ENCODE data around the gene VPS18. TPM values are rescaled to one million over a fixed set of nuclear protein-coding genes. Genes with fewer than 3 reads are reported as not detected.

Gene VPS18
- total RNA-seq, 1 experiment from 2014 or later: 23.8 TPM

- intact Hi-C loops (cut with micrococcal nuclease; ENCODE audit: unreplicated experiment): no loop called here
- H3K27me3 ChIP-seq (replicated peaks; ENCODE audit: insufficient read depth, low read depth, low read length, poor library complexity): no peaks in the 10 kb centered on the region
- BruUV-seq (replicated peaks): no TSS peak
- ChIA-PET POLR2A (ENCODE audit: low non-redundant PET) (no interaction called here), CTCF (interaction anchor here (0.6 kb wide), 1 partner anchor 210 kb away, joined by 4 read pairs; no protein-coding TSS in a partner anchor)
- no peaks in the 10 kb centered on the region for H3K36me3 ChIP-seq (ENCODE audit: insufficient read depth, low read length, poor library complexity, severe bottlenecking)
- TF ChIP-seq EZH2 (IDR thresholded peaks at IDR 0.05; ENCODE audit: borderline replicate concordance, low read depth, low read length, poor library complexity, severe bottlenecking): no peak
- no peak for TF ChIP-seq CTCF (conservative IDR thresholded peaks at IDR 0.05; ENCODE audit: low read depth, low read length)
- H3K27ac ChIP-seq (ENCODE audit: low read depth, low read length, poor library complexity, severe bottlenecking): no peak overlapping the region
- no peak for DNase-seq (ENCODE audit: low spot score)
- H3K9me3 ChIP-seq (ENCODE audit: low read depth, low read length, poor library complexity, severe bottlenecking): no peaks in the 10 kb centered on the region
- H3K4me3 ChIP-seq (ENCODE audit: low read depth, low read length, poor library complexity, severe bottlenecking): no peak overlapping the region
- no peaks in the 10 kb centered on the region for H3K4me1 ChIP-seq (ENCODE audit: insufficient read depth, low read length, poor library complexity, severe bottlenecking)
Measured at GRCh38 chr15:40889112-40889511, 5.1 kb upstream of the VPS18 start.

- Histone ChIP-seq H3K27me3 (replicated peaks; ENCODE audit: insufficient read depth, low read depth, low read length, poor library complexity) (no peaks in the 10 kb centered on the region), H3K4me3 (ENCODE audit: low read depth, low read length, poor library complexity, severe bottlenecking) (no peak overlapping the region), H3K27ac (ENCODE audit: low read depth, low read length, poor library complexity, severe bottlenecking) (no peak overlapping the region), H3K9me3 (ENCODE audit: low read depth, low read length, poor library complexity, severe bottlenecking) (no peaks in the 10 kb centered on the region), H3K36me3 (ENCODE audit: insufficient read depth, low read length, poor library complexity, severe bottlenecking) (no peaks in the 10 kb centered on the region), H3K4me1 (ENCODE audit: insufficient read depth, low read length, poor library complexity, severe bottlenecking) (peaks cover 6% of the 10 kb centered on the region)
- intact Hi-C loops (cut with micrococcal nuclease; ENCODE audit: unreplicated experiment): no loop called here
- no peak for DNase-seq (ENCODE audit: low spot score)
- POLR2A ChIA-PET (ENCODE audit: low non-redundant PET): no interaction called here
- CTCF ChIA-PET: interaction anchor here (1.3 to 2.7 kb wide), 2 partner anchors 17 to 33 kb away, joined by 8 to 33 read pairs; partner anchors contain the start of gene RHOV
- BruUV-seq (replicated peaks): no TSS peak
- TF ChIP-seq CTCF (conservative IDR thresholded peaks at IDR 0.05; ENCODE audit: low read depth, low read length): no peak
- no peak for TF ChIP-seq EZH2 (IDR thresholded peaks at IDR 0.05; ENCODE audit: borderline replicate concordance, low read depth, low read length, poor library complexity, severe bottlenecking)
Measured at GRCh38 chr15:40891138-40891537, 3.1 kb upstream of the VPS18 start.

- H3K27me3 ChIP-seq (replicated peaks; ENCODE audit: insufficient read depth, low read depth, low read length, poor library complexity): no peaks in the 10 kb centered on the region
- H3K9me3 ChIP-seq (ENCODE audit: low read depth, low read length, poor library complexity, severe bottlenecking): no peaks in the 10 kb centered on the region
- CTCF ChIA-PET: interaction anchor here (0.6 to 2.7 kb wide), 10 partner anchors 8 to 336 kb away, joined by 3 to 33 read pairs (median 4); partner anchors contain the start of gene RHOV
- H3K4me1 ChIP-seq (ENCODE audit: insufficient read depth, low read length, poor library complexity, severe bottlenecking): peaks cover 6% of the 10 kb centered on the region
- POLR2A ChIA-PET (ENCODE audit: low non-redundant PET): no interaction called here
- H3K4me3 ChIP-seq (ENCODE audit: low read depth, low read length, poor library complexity, severe bottlenecking): no peak overlapping the region
- peak; percentile 57 for DNase-seq (ENCODE audit: low spot score)
- no peak overlapping the region for H3K27ac ChIP-seq (ENCODE audit: low read depth, low read length, poor library complexity, severe bottlenecking)
- intact Hi-C loops (cut with micrococcal nuclease; ENCODE audit: unreplicated experiment): loop anchor here (2.0 kb wide), 3 partner anchors 145 to 303 kb away; no protein-coding TSS in a partner anchor
- BruUV-seq (replicated peaks): no TSS peak
- TF ChIP-seq EZH2 (IDR thresholded peaks at IDR 0.05; ENCODE audit: borderline replicate concordance, low read depth, low read length, poor library complexity, severe bottlenecking) (no peak), CTCF (conservative IDR thresholded peaks at IDR 0.05; ENCODE audit: low read depth, low read length) (peak; percentile 77)
- H3K36me3 ChIP-seq (ENCODE audit: insufficient read depth, low read length, poor library complexity, severe bottlenecking): peaks cover 3% of the 10 kb centered on the region
Measured at GRCh38 chr15:40891810-40892446, 2.3 kb upstream of the VPS18 start.

Measured in A673 (cell line).